ENCODE results near the gene IGFBPL1.

IGFBPL1 gene

GRCh38 chr9:38421498-38422211 is 2.6 kb downstream of the IGFBPL1 start:
- Histone ChIP-seq H3K36me3 (ENCODE audit: control insufficient read depth in 4 of 4, insufficient read depth in 4 of 4, low read length in 3 of 4) (no peaks in the 10 kb centered on the region), H3K27ac (ENCODE audit: insufficient read depth in 1 of 2, low read depth in 1 of 2, low read length in 2 of 2, poor library complexity in 1 of 2, severe bottlenecking in 2 of 2) (no peak overlapping the region), H3K9me3 (ENCODE audit: control extremely low read depth in 1 of 5, control insufficient read depth in 4 of 5, insufficient read depth in 2 of 5, low read depth in 1 of 5, low read length in 4 of 5) (no peaks in the 10 kb centered on the region), H3K27me3 (replicated peaks in 2 of 5; ENCODE audit: control insufficient read depth in 4 of 5, insufficient read depth in 5 of 5, low read length in 4 of 5) (peaks cover 18 to 43% (median 23%) of the 10 kb centered on the region in 5 experiments), H3K4me1 (ENCODE audit: control extremely low read depth in 1 of 4, control insufficient read depth in 4 of 4, insufficient read depth in 4 of 4, low read length in 3 of 4) (peaks cover 0 to 12% (median 11%) of the 10 kb centered on the region in 4 experiments), H3K4me3 (ENCODE audit: control insufficient read depth in 1 of 7, extremely low read depth in 1 of 7, insufficient read depth in 4 of 7, low read depth in 2 of 7, low read length in 6 of 7) (no peak overlapping the region)
- DNase-seq: no peak
- POLR2A ChIA-PET: no interaction called here
- 98% methylated on average over 8 of the region's 9 CpGs for WGBS (ENCODE audit: insufficient coverage)
- CTCF ChIA-PET: interaction anchor here (8.8 kb wide), 1 partner anchor 11 kb away, joined by 83 read pairs; no protein-coding TSS in a partner anchor

DNA sequence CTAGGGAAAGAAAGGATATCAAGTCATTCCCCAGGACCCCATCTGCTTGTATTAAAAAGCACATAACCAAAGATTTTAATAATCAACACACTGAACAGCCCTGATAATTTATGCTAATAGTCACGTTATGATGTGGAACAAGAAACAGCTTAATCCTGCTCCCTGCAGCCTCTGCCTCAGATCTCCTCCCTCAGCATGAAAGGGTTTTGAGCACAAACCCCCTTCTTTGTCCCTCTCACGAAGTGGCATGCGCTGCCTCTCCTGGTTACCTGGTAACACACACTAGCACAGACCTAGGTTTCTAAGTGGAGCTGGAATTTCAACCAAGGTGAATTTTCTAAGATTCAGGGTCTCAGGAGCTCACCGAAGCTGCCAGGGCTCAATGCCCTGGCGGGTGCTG is 5.1 kb downstream of the IGFBPL1 start:
- POLR2A ChIA-PET: no interaction called here
- no peaks in the 10 kb centered on the region for H3K9me3 ChIP-seq (ENCODE audit: control extremely low read depth in 1 of 5, control insufficient read depth in 4 of 5, insufficient read depth in 2 of 5, low read depth in 1 of 5, low read length in 4 of 5)
- H3K4me1 ChIP-seq (ENCODE audit: control extremely low read depth in 1 of 4, control insufficient read depth in 4 of 4, insufficient read depth in 4 of 4, low read length in 3 of 4): peaks cover 0 to 6% (median 6%) of the 10 kb centered on the region in 4 experiments
- H3K36me3 ChIP-seq (ENCODE audit: control insufficient read depth in 4 of 4, insufficient read depth in 4 of 4, low read length in 3 of 4): no peaks in the 10 kb centered on the region
- no peak for DNase-seq
- no peak overlapping the region for H3K4me3 ChIP-seq (ENCODE audit: control insufficient read depth in 1 of 7, extremely low read depth in 1 of 7, insufficient read depth in 4 of 7, low read depth in 2 of 7, low read length in 6 of 7)
- H3K27me3 ChIP-seq (replicated peaks in 2 of 5; ENCODE audit: control insufficient read depth in 4 of 5, insufficient read depth in 5 of 5, low read length in 4 of 5): peaks cover 10 to 26% (median 17%) of the 10 kb centered on the region in 5 experiments
- no peak overlapping the region for H3K27ac ChIP-seq (ENCODE audit: insufficient read depth in 1 of 2, low read depth in 1 of 2, low read length in 2 of 2, poor library complexity in 1 of 2, severe bottlenecking in 2 of 2)
- 90% methylated on average over 5 of the region's 5 CpGs for WGBS (ENCODE audit: insufficient coverage)
- CTCF ChIA-PET: interaction anchor here (1.4 to 8.8 kb wide), 4 partner anchors 9 to 51 kb away, joined by 3 to 83 read pairs (median 5); no protein-coding TSS in a partner anchor

- H3K9me3 ChIP-seq (ENCODE audit: control extremely low read depth in 1 of 5, control insufficient read depth in 4 of 5, insufficient read depth in 2 of 5, low read depth in 1 of 5, low read length in 4 of 5): no peaks in the 10 kb centered on the region
- ChIA-PET POLR2A (no interaction called here), CTCF (interaction anchor here (0.7 to 8.8 kb wide), 9 partner anchors 10 to 340 kb away, joined by 3 to 83 read pairs (median 5); no protein-coding TSS in a partner anchor)
- H3K36me3 ChIP-seq (ENCODE audit: control insufficient read depth in 4 of 4, insufficient read depth in 4 of 4, low read length in 3 of 4): no peaks in the 10 kb centered on the region
- H3K4me3 ChIP-seq (ENCODE audit: control insufficient read depth in 1 of 7, extremely low read depth in 1 of 7, insufficient read depth in 4 of 7, low read depth in 2 of 7, low read length in 6 of 7): no peak overlapping the region
- WGBS (ENCODE audit: insufficient coverage): no CpG with 5 or more reads among the region's 1 CpG
- peaks cover 6 to 18% (median 16%) of the 10 kb centered on the region in 5 experiments for H3K27me3 ChIP-seq (replicated peaks in 2 of 5; ENCODE audit: control insufficient read depth in 4 of 5, insufficient read depth in 5 of 5, low read length in 4 of 5)
- no peak for DNase-seq
- no peak overlapping the region for H3K27ac ChIP-seq (ENCODE audit: insufficient read depth in 1 of 2, low read depth in 1 of 2, low read length in 2 of 2, poor library complexity in 1 of 2, severe bottlenecking in 2 of 2)
- no peaks in the 10 kb centered on the region for H3K4me1 ChIP-seq (ENCODE audit: control extremely low read depth in 1 of 4, control insufficient read depth in 4 of 4, insufficient read depth in 4 of 4, low read length in 3 of 4)
Observed at GRCh38 chr9:38418366-38418765, 5.9 kb downstream of the IGFBPL1 start.

- H3K27me3 ChIP-seq (replicated peaks in 2 of 5; ENCODE audit: control insufficient read depth in 4 of 5, insufficient read depth in 5 of 5, low read length in 4 of 5): peaks cover 0 to 12% (median 6%) of the 10 kb centered on the region in 5 experiments
- WGBS (ENCODE audit: insufficient coverage): 94% methylated on average over 6 of the region's 8 CpGs
- no peak overlapping the region for H3K27ac ChIP-seq (ENCODE audit: insufficient read depth in 1 of 2, low read depth in 1 of 2, low read length in 2 of 2, poor library complexity in 1 of 2, severe bottlenecking in 2 of 2)
- no peaks in the 10 kb centered on the region for H3K36me3 ChIP-seq (ENCODE audit: control insufficient read depth in 4 of 4, insufficient read depth in 4 of 4, low read length in 3 of 4)
- no peak overlapping the region for H3K4me3 ChIP-seq (ENCODE audit: control insufficient read depth in 1 of 7, extremely low read depth in 1 of 7, insufficient read depth in 4 of 7, low read depth in 2 of 7, low read length in 6 of 7)
- no peaks in the 10 kb centered on the region for H3K4me1 ChIP-seq (ENCODE audit: control extremely low read depth in 1 of 4, control insufficient read depth in 4 of 4, insufficient read depth in 4 of 4, low read length in 3 of 4)
- DNase-seq: peak; percentile 35 to 63 (median 58)
- no peaks in the 10 kb centered on the region for H3K9me3 ChIP-seq (ENCODE audit: control extremely low read depth in 1 of 5, control insufficient read depth in 4 of 5, insufficient read depth in 2 of 5, low read depth in 1 of 5, low read length in 4 of 5)
- POLR2A ChIA-PET: no interaction called here
- CTCF ChIA-PET: interaction anchor here (0.7 to 8.8 kb wide), 10 partner anchors 9 to 51 kb away, joined by 3 to 83 read pairs (median 3); no protein-coding TSS in a partner anchor
Observed at GRCh38 chr9:38417003-38417945, 7.0 kb downstream of the IGFBPL1 start.

- no peak for DNase-seq
- Histone ChIP-seq H3K4me1 (ENCODE audit: control extremely low read depth in 1 of 4, control insufficient read depth in 4 of 4, insufficient read depth in 4 of 4, low read length in 3 of 4) (no peaks in the 10 kb centered on the region), H3K36me3 (ENCODE audit: control insufficient read depth in 4 of 4, insufficient read depth in 4 of 4, low read length in 3 of 4) (no peaks in the 10 kb centered on the region), H3K27me3 (replicated peaks in 2 of 5; ENCODE audit: control insufficient read depth in 4 of 5, insufficient read depth in 5 of 5, low read length in 4 of 5) (peaks cover 0 to 12% (median under 1%) of the 10 kb centered on the region in 5 experiments), H3K9me3 (ENCODE audit: control extremely low read depth in 1 of 5, control insufficient read depth in 4 of 5, insufficient read depth in 2 of 5, low read depth in 1 of 5, low read length in 4 of 5) (no peaks in the 10 kb centered on the region), H3K4me3 (ENCODE audit: control insufficient read depth in 1 of 7, extremely low read depth in 1 of 7, insufficient read depth in 4 of 7, low read depth in 2 of 7, low read length in 6 of 7) (no peak overlapping the region), H3K27ac (ENCODE audit: insufficient read depth in 1 of 2, low read depth in 1 of 2, low read length in 2 of 2, poor library complexity in 1 of 2, severe bottlenecking in 2 of 2) (no peak overlapping the region)
- ChIA-PET CTCF (interaction anchor here (0.7 to 8.8 kb wide), 5 partner anchors 8 to 40 kb away, joined by 3 to 83 read pairs (median 3); no protein-coding TSS in a partner anchor), POLR2A (no interaction called here)
- WGBS (ENCODE audit: insufficient coverage): 100% methylated on average over 1 of the region's 4 CpGs
Observed at GRCh38 chr9:38416461-38416860, 7.8 kb downstream of the IGFBPL1 start.

DNA sequence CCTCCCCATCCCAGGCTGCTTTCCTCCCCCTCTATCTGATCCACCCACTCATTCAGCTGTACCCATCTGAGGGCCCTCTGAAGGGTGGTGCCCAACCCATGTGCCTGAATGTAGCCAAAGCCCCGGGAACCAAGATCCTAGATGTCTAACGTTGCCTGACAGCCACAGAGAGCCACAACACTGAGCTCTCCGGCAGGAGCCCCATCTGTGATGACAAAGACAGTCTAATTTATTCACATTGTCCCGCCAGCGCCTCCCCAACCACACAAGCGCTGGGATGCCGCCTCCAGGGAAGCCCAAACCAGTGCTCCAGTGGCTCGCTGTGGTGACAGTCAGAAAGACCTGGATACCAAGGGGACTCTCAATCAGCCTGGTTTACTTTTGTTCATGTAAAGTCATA is 8.4 kb downstream of the IGFBPL1 start:
- Histone ChIP-seq H3K4me1 (ENCODE audit: control extremely low read depth in 1 of 4, control insufficient read depth in 4 of 4, insufficient read depth in 4 of 4, low read length in 3 of 4) (no peaks in the 10 kb centered on the region), H3K27me3 (replicated peaks in 2 of 5; ENCODE audit: control insufficient read depth in 4 of 5, insufficient read depth in 5 of 5, low read length in 4 of 5) (peaks cover 0 to 12% (median 0%) of the 10 kb centered on the region in 5 experiments), H3K27ac (ENCODE audit: insufficient read depth in 1 of 2, low read depth in 1 of 2, low read length in 2 of 2, poor library complexity in 1 of 2, severe bottlenecking in 2 of 2) (no peak overlapping the region), H3K9me3 (ENCODE audit: control extremely low read depth in 1 of 5, control insufficient read depth in 4 of 5, insufficient read depth in 2 of 5, low read depth in 1 of 5, low read length in 4 of 5) (no peaks in the 10 kb centered on the region), H3K4me3 (ENCODE audit: control insufficient read depth in 1 of 7, extremely low read depth in 1 of 7, insufficient read depth in 4 of 7, low read depth in 2 of 7, low read length in 6 of 7) (no peak overlapping the region), H3K36me3 (ENCODE audit: control insufficient read depth in 4 of 4, insufficient read depth in 4 of 4, low read length in 3 of 4) (no peaks in the 10 kb centered on the region)
- CTCF ChIA-PET: interaction anchor here (1.0 to 8.8 kb wide), 2 partner anchors 17 to 19 kb away, joined by 3 to 83 read pairs; no protein-coding TSS in a partner anchor
- DNase-seq: no peak
- POLR2A ChIA-PET: no interaction called here
- WGBS (ENCODE audit: insufficient coverage): 92% methylated on average over 7 of the region's 8 CpGs

Measured in common myeloid progenitor, CD34-positive (primary cell).